SK-N-SH treated with all-trans-retinoic acid at 6 μM for 48 hours (cell line): Measurements from ENCODE around the gene ARSK.

ENCODE experiments used
- POU6F1 ChIP-seq: fragments of 250-450 bp; sonication (Bioruptor Pico); IDR thresholded peaks from 2 replicates; pipeline ENCODE4 v1.8.0; 2021; ENCODE audit warnings: low read depth, mild to moderate bottlenecking, moderate library complexity, borderline replicate concordance
- TF ChIP-seq, protein P1 (sequence below): fragments of 250-450 bp; sonication (Bioruptor Pico); IDR thresholded peaks from 2 replicates; pipeline ENCODE4 v1.8.0; 2020; ENCODE audit warnings: mild to moderate bottlenecking, moderate library complexity, borderline replicate concordance

DNA sequence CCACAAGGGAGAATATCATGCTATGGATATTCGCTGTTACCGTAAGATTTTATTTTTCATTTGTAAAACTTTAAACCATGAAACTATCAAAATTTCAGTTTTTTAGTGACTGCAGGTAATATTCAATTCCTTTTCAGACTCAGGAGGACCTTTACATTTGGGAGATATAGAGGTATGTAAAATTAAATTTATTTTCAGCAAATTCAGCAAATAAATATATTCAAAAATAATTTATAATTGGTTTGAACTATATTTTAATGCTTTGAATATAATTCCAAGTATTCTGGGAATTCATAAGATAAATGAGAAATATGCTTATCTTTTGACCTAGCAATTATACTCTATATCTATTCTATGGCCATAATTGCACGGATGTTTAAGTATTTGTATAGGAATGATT is 99.3 kb downstream of the ARSK start:
- TF ChIP-seq POU6F1 (CRISPR knock-in tag): no peak
- TF ChIP-seq, protein P1, sequence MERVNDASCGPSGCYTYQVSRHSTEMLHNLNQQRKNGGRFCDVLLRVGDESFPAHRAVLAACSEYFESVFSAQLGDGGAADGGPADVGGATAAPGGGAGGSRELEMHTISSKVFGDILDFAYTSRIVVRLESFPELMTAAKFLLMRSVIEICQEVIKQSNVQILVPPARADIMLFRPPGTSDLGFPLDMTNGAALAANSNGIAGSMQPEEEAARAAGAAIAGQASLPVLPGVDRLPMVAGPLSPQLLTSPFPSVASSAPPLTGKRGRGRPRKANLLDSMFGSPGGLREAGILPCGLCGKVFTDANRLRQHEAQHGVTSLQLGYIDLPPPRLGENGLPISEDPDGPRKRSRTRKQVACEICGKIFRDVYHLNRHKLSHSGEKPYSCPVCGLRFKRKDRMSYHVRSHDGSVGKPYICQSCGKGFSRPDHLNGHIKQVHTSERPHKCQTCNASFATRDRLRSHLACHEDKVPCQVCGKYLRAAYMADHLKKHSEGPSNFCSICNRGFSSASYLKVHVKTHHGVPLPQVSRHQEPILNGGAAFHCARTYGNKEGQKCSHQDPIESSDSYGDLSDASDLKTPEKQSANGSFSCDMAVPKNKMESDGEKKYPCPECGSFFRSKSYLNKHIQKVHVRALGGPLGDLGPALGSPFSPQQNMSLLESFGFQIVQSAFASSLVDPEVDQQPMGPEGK (CRISPR knock-in tag): no peak
